Left lung (tissue), 10 donors: ENCODE measurements around the gene TBC1D10A. TPM values are rescaled to one million over a fixed set of nuclear protein-coding genes. Genes with fewer than 3 reads are reported as not detected.

Source experiments
- ATAC-seq: fragments of 200-7000 bp; cut with Tn5 transposase; one replicate; pipeline ENCODE4 v1.9.1; 2020; ENCODE audit warnings: moderate library complexity
- DNase-seq, 4 donors: peaks; one replicate each; pipeline ENCODE4 v3.0.0-alpha.2; 2013 to 2020
- H3K27ac ChIP-seq, 2 donors: fragments of 200-600 bp; sonication (generic) in 1 of 2; one replicate each; pipeline versions ENCODE4 v1.5.0 to v1.8.0; 2020 to 2021
- H3K27me3 ChIP-seq, 2 donors: fragments of 200-600 bp; sonication (generic) in 1 of 2; one replicate each; pipeline versions ENCODE4 v1.5.0 to v1.8.0; 2020 to 2021
- H3K36me3 ChIP-seq, 2 donors: fragments of 200-600 bp; sonication (generic) in 1 of 2; one replicate each; pipeline versions ENCODE4 v1.5.0 to v1.8.0; 2020 to 2021
- H3K4me1 ChIP-seq, 2 donors: fragments of 200-600 bp; one replicate each; pipeline ENCODE4 v1.8.0; 2021
- H3K4me3 ChIP-seq, 2 donors: fragments of 200-600 bp; sonication (generic) in 1 of 2; one replicate each; pipeline versions ENCODE4 v1.5.0 to v1.8.0; 2020 to 2021; ENCODE audit warnings: mild to moderate bottlenecking in 1 of 2
- H3K9me3 ChIP-seq, 2 donors: fragments of 200-600 bp; sonication (generic) in 1 of 2; one replicate each; pipeline versions ENCODE4 v1.5.0 to v1.8.0; 2020 to 2021
- intact Hi-C, 2 donors: fragments of 100-400 bp; cut with DNase I; formaldehyde crosslinking; loops; one replicate each; pipeline versions ENCODE4 v1.11.2 to v1.14.2; 2022
- polyA plus RNA-seq, 6 donors: library from polyadenylated mRNA; unstranded; fragments of 120-200 nt; gene quantifications; one replicate each; pipeline ENCODE4 v1.2.1, GENCODE V29; 2013; ENCODE audit not compliant: insufficient read length in 6 of 6
- total RNA-seq, 2 donors: library from RNA; stranded (reverse); fragmentation: NEBNext Ultra II Directional; extraction: Animal tissue kit (Norgen Biotek cat#: 25700); gene quantifications; one replicate each; pipeline ENCODE4 v1.2.1, GENCODE V29; 2021
- TF ChIP-seq, protein P1 (sequence below), 2 donors: fragments of 200-600 bp; sonication (generic) in 1 of 2; IDR thresholded peaks; one replicate each; pipeline versions ENCODE4 v1.5.0 to v1.8.0; 2021; ENCODE audit warnings: antibody characterized with exemption in 2 of 2
- donor health status: DM: no; HTN: yes; CAD: no.
- donor health status: DM: no; HTN: no; CAD: no.

TBC1D10A gene
- total and polyA plus RNA-seq, 8 donors = 15.4 to 25.4 (median 18.2) TPM

DNA sequence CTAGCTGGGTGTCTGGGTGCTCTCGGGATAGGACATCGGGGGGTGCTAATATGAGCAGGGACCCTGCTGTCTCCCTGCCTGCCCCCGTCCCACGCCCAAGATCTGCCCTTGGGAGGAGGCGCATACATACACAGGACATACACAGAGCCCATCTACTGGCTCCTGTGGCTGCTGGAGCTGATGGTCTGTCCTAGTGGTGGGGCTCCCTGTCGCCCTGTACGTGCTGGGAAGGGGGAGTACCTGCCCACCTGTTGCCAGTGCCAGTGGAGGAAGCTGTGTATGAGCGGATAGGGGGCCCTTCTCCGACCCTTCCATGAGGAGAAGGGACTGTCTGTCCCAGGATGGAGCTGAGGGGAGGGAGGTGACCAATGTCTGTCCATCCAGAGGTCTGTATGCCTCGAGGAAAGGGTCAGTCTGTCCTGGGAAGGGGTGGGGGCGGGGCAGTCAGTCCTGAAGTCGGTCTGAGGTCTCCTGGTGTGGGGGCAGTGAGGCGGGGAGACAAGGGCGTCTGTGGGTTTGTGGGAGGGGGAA lies 952 bp downstream of the TBC1D10A start:
- intact Hi-C loops = no loop called here
- TF ChIP-seq, protein P1, sequence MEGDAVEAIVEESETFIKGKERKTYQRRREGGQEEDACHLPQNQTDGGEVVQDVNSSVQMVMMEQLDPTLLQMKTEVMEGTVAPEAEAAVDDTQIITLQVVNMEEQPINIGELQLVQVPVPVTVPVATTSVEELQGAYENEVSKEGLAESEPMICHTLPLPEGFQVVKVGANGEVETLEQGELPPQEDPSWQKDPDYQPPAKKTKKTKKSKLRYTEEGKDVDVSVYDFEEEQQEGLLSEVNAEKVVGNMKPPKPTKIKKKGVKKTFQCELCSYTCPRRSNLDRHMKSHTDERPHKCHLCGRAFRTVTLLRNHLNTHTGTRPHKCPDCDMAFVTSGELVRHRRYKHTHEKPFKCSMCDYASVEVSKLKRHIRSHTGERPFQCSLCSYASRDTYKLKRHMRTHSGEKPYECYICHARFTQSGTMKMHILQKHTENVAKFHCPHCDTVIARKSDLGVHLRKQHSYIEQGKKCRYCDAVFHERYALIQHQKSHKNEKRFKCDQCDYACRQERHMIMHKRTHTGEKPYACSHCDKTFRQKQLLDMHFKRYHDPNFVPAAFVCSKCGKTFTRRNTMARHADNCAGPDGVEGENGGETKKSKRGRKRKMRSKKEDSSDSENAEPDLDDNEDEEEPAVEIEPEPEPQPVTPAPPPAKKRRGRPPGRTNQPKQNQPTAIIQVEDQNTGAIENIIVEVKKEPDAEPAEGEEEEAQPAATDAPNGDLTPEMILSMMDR (IDR thresholded peaks at IDR 0.05) = no peak
- Histone ChIP-seq H3K27me3 (no peaks in the 10 kb centered on the region), H3K36me3 (peaks cover 0 to 32% of the 10 kb centered on the region in 2 donors), H3K27ac (peak overlapping the region; percentile 77 to 88), H3K4me1 (peaks cover 30 to 61% of the 10 kb centered on the region in 2 donors), H3K4me3 (peak overlapping the region; percentile 93 to 96), H3K9me3 (no peaks in the 10 kb centered on the region)
- no peak for ATAC-seq
- no peak for DNase-seq

DNA sequence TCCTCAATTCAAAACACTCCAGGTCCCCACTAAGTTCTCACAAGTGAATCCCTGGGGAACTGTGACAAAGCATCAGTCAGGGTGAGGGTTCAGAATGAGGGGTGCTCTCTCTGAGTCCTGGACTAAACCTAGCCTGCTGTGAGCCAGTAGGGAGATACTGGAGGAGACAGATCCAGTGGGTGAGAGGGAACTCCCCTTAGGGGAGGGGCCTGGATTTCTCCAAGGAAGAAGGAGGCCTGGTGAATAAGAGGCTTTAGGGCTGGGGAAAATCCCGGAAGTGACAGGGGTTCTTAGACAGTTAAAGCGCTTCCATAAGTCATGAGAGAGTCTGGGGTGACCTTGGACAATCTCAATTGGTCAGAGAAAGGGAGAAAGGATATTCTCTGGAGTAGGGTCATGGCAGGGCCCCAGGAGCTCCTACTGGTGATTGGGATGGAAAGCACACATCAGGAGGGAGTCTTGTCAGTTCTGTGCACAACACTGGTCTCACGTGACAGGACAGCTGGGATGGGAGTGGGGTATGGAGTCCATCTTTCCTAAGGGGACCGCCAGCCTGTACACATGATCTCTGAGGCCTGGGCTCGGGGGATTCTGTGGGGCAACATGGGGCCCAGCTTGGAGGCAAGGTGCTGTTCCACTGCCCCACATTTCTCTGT lies 1.5 kb downstream of the TBC1D10A start:
- Histone ChIP-seq H3K4me3 (peak overlapping the region; percentile 93 to 96), H3K27ac (peak overlapping the region; percentile 77 to 88), H3K9me3 (no peaks in the 10 kb centered on the region), H3K4me1 (peaks cover 30 to 65% of the 10 kb centered on the region in 2 donors), H3K27me3 (no peaks in the 10 kb centered on the region), H3K36me3 (peaks cover 0 to 30% of the 10 kb centered on the region in 2 donors)
- DNase-seq = peak in 2 of 4 donors; percentile 41 to 49
- ATAC-seq = peak; percentile 42
- intact Hi-C loops = no loop called here
- TF ChIP-seq, protein P1 (IDR thresholded peaks at IDR 0.05) = no peak

DNA sequence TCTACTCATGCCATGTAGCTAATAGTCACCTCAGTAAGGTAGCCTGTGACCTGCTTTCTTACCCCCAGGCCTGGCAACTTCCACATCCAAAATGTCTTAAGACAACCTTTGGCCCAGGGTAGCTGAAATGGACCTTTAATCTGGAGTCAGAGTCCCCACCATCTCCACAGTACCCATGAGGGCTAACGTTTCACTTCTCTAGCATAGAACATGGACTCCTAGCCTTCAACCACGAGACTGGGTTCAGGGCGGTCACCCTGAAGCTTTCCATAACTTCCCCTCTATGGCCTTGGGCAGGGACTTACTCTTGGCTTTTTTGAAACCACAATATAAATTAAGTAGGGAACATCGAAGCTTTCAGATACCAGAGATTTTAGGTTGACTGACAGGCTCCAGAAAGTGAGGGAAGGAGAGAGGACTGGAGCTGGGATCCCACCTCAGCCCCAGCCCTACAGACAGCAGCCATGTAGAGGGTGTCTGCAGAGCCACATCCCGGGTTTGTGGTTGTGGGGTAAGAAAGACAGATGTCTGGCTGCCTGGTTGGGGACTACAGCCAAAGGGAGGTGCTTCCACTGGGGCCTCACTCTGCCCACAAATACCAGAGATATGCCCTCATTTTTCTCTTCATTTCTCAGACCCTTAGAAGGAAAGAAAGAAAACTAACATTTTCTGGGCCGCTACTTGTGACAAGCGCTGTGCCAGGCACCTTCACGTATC lies 2.6 kb downstream of the TBC1D10A start:
- peak overlapping the region; percentile 77 to 88 for H3K27ac ChIP-seq
- H3K4me1 ChIP-seq = peaks cover 34 to 75% of the 10 kb centered on the region in 2 donors
- peaks cover 0 to 24% of the 10 kb centered on the region in 2 donors for H3K36me3 ChIP-seq
- no peaks in the 10 kb centered on the region for H3K27me3 ChIP-seq
- intact Hi-C loops = no loop called here
- TF ChIP-seq, protein P1 (IDR thresholded peaks at IDR 0.05) = no peak
- DNase-seq = no peak
- no peaks in the 10 kb centered on the region for H3K9me3 ChIP-seq
- no peak for ATAC-seq
- H3K4me3 ChIP-seq = peak overlapping the region; percentile 93 to 96

DNA sequence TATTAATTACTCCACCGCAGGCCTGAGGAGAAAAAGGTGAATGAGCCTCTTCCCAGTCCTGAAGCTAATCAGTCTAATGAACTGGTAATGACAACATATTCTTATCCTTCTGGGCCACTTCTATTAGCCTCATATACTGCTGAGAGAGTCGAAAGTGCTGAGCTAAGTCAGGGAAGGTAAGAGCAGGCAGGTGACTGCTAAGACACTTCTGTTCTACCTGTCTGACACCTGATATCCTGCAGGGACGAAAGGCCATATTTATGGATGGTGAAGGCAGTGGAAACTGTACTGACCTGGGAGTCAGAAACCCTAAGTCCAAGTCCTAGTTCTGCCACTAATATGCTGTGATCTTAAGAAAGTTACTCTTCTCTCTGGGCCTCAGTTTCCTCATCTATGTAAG lies 3.5 kb downstream of the TBC1D10A start:
- intact Hi-C loops = no loop called here
- no peak overlapping the region for H3K27ac ChIP-seq
- ATAC-seq = no peak
- no peaks in the 10 kb centered on the region for H3K27me3 ChIP-seq
- no peak overlapping the region for H3K4me3 ChIP-seq
- DNase-seq = no peak
- peaks cover 38 to 84% of the 10 kb centered on the region in 2 donors for H3K4me1 ChIP-seq
- H3K9me3 ChIP-seq = no peaks in the 10 kb centered on the region
- TF ChIP-seq, protein P1 (IDR thresholded peaks at IDR 0.05) = no peak
- peaks cover 0 to 17% of the 10 kb centered on the region in 2 donors for H3K36me3 ChIP-seq

DNA sequence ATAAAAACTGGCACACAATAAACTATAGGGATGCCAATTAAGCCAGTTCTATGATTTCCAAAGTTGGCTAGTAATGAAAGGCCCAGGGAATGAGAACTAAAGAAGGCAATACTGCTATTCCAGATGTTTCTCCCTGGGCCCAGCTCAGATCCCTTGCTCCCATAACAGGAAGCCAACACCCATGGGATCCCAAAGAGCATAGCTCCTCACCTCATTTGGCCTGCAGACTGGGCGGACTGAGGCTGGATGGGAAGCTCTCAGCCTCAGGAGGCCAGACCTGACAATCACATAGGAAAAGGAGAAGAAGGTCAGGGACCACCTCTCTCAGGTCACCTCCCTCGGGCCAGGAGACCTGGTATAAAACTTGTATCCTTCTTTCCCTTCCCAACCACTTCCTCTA lies 5.3 kb downstream of the TBC1D10A start:
- Histone ChIP-seq H3K4me3 (no peak overlapping the region), H3K27me3 (no peaks in the 10 kb centered on the region), H3K27ac (peak overlapping the region in 1 of 2 donors; percentile 28), H3K9me3 (no peaks in the 10 kb centered on the region), H3K36me3 (peaks cover 0 to 17% of the 10 kb centered on the region in 2 donors), H3K4me1 (peaks cover 34 to 97% of the 10 kb centered on the region in 2 donors)
- intact Hi-C loops = no loop called here
- DNase-seq = no peak
- TF ChIP-seq, protein P1 (IDR thresholded peaks at IDR 0.05) = no peak
- no peak for ATAC-seq
